C4-2B (cell line): Measurements from ENCODE around the gene MGME1.

Experiments
- CTCF ChIP-seq: fragments of 450-650 bp; conservative IDR thresholded peaks from 2 replicates; pipeline ENCODE4 v1.5.1; 2017; ENCODE audit warnings: mild to moderate bottlenecking
- ZFX ChIP-seq: fragments of 450-650 bp; IDR thresholded peaks from 2 replicates; pipeline ENCODE4 v1.6.1; 2017

GRCh38 chr20:17932396-17932795, 36.4 kb upstream of the MGME1 start:
- TF ChIP-seq CTCF (no peak), ZFX (no peak)
